GM15510 (cell line): ENCODE results near the gene MRPL19.

Experiments used
- POLR2A ChIP-seq: IDR thresholded peaks from 3 replicates; pipeline ENCODE4 v1.6.1; 2011; ENCODE audit warnings: borderline replicate concordance; ENCODE audit not compliant: insufficient read length; ENCODE audit errors: extremely low read depth

MRPL19 gene

GRCh38 chr2:75646583-75647425, at the start of gene MRPL19:
Gene MRPL19 (plus strand): TSS chr2:75646783. CDS start chr2:75646808, 25 bp downstream.
- TF ChIP-seq POLR2A: peak; percentile 59

- TF ChIP-seq POLR2A: no peak
Observed at GRCh38 chr2:75596784-75597183, 49.8 kb upstream of the MRPL19 start.

GRCh38 chr2:75597949-75598348, 48.6 kb upstream of the MRPL19 start:
- no peak for TF ChIP-seq POLR2A

- no peak for TF ChIP-seq POLR2A
Observed at GRCh38 chr2:75598589-75599155, 47.9 kb upstream of the MRPL19 start.

GRCh38 chr2:75600461-75601011, 46.0 kb upstream of the MRPL19 start:
- TF ChIP-seq POLR2A: no peak

GRCh38 chr2:75602724-75603342, 43.8 kb upstream of the MRPL19 start:
- no peak for TF ChIP-seq POLR2A

GRCh38 chr2:75603477-75603876, 43.1 kb upstream of the MRPL19 start:
- TF ChIP-seq POLR2A: no peak

GRCh38 chr2:75604484-75604883, 42.1 kb upstream of the MRPL19 start:
- no peak for TF ChIP-seq POLR2A

GRCh38 chr2:75605770-75606529, 40.6 kb upstream of the MRPL19 start:
- no peak for TF ChIP-seq POLR2A

GRCh38 chr2:75606761-75607399, 39.7 kb upstream of the MRPL19 start:
- TF ChIP-seq POLR2A: no peak

GRCh38 chr2:75607400-75607798, 39.2 kb upstream of the MRPL19 start:
- no peak for TF ChIP-seq POLR2A

- no peak for TF ChIP-seq POLR2A
Observed at GRCh38 chr2:75607988-75608683, 38.4 kb upstream of the MRPL19 start.

GRCh38 chr2:75608684-75609333, 37.8 kb upstream of the MRPL19 start:
- no peak for TF ChIP-seq POLR2A

- no peak for TF ChIP-seq POLR2A
Observed at GRCh38 chr2:75609334-75609689, 37.3 kb upstream of the MRPL19 start.

- TF ChIP-seq POLR2A: no peak
Observed at GRCh38 chr2:75609937-75610508, 36.6 kb upstream of the MRPL19 start.
